OCI-LY3 (cell line): ENCODE results near the gene WWOX.

Experiments used
- H2AFZ ChIP-seq: fragments of 200-600, 300-600 bp; shearing (Covaris generic); 2 replicates; pipeline ENCODE4 v1.6.0; 2014; ENCODE audit warnings: antibody characterized with exemption, low read depth, low read length
- H3K27ac ChIP-seq: fragments of 200-600, 300-600 bp; sonication (generic); 2 replicates; pipeline ENCODE4 v1.5.1; 2014; ENCODE audit warnings: mild to moderate bottlenecking, low read length, moderate library complexity, mixed read lengths
- H3K27me3 ChIP-seq: fragments of 200-600, 300-600 bp; sonication (generic); 2 replicates; pipeline ENCODE4 v1.6.1; 2014; ENCODE audit warnings: low read depth, low read length, mixed read lengths
- H3K36me3 ChIP-seq: fragments of 200-600, 300-600 bp; sonication (generic); replicated peaks from 2 replicates; pipeline ENCODE3; 2014; ENCODE audit warnings: low read depth, low read length, mixed read lengths
- H3K4me1 ChIP-seq: fragments of 300-600, 200-600 bp; sonication (generic); 2 replicates; pipeline ENCODE4 v1.6.1; 2014; ENCODE audit warnings: low read length, mixed read lengths
- H3K4me2 ChIP-seq: fragments of 200-600, 300-600 bp; sonication (generic); 2 replicates; pipeline ENCODE4 v1.6.1; 2014; ENCODE audit warnings: low read length, mixed read lengths
- H3K4me3 ChIP-seq: fragments of 300-600, 200-600 bp; sonication (generic); 2 replicates; pipeline ENCODE4 v1.5.1; 2014; ENCODE audit warnings: antibody characterized with exemption, mild to moderate bottlenecking, low read length, moderate library complexity
- H3K79me2 ChIP-seq: fragments of 300-600, 200-600 bp; shearing (Covaris generic); 2 replicates; pipeline ENCODE4 v1.6.1; 2014; ENCODE audit warnings: mild to moderate bottlenecking, low read length, mixed read lengths
- H3K9ac ChIP-seq: fragments of 300-600, 200-600 bp; shearing (Covaris generic); 2 replicates; pipeline ENCODE4 v1.6.0; 2014; ENCODE audit warnings: mild to moderate bottlenecking, low read length, moderate library complexity
- H3K9me3 ChIP-seq: fragments of 200-600, 300-600 bp; shearing (Covaris generic); 2 replicates; pipeline ENCODE4 v1.6.1; 2014; ENCODE audit warnings: low read length, mixed read lengths; ENCODE audit not compliant: insufficient read depth
- H4K20me1 ChIP-seq: fragments of 200-600, 300-600 bp; sonication (generic); 2 replicates; pipeline ENCODE4 v1.6.1; 2016; ENCODE audit warnings: low read length, mixed read lengths; ENCODE audit not compliant: insufficient read depth
- CTCF ChIP-seq: fragments of 200-600, 300-600 bp; sonication (generic); IDR thresholded peaks from 2 replicates; pipeline ENCODE4 v1.5.1; 2014; ENCODE audit warnings: antibody characterized with exemption, low read length, low read depth
- EZH2phosphoT487 ChIP-seq: fragments of 200-600 bp; shearing (Covaris generic); IDR thresholded peaks from 2 replicates; pipeline ENCODE4 v1.6.1; 2018; ENCODE audit warnings: antibody characterized with exemption, mixed run types, low read depth

WWOX gene

DNA sequence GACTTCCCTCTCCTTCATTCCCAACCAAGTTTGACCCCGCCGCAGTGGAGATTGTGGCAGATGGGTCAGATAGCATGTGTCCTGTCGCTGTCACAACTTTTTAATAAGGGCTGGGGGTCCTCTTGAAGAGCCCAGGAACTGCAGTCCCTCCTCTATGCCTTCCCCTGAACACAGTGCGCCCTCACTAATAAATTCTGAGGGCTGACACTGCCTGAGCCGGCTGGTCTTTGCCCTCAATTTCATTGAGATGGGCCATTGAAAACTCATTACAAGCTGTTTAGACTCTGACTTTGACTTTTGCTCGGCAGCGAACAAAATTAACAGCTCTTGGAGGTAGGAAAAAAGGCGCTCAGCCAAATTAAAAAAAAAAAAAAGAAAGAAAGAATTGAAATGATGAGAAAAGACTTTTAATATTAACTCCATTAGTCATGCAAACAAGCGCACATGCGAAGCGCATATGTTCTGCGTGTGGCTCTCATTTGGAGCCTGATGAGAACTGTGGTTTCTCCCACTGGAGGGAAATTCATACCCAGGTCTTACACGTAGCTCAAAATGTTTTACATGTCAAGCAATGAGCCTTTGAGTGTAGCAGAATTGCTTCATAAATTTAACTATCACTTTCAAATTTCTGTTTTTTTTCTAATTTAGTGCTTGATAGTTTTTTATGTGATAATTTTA, 704.7 kb downstream of the WWOX start:
- Histone ChIP-seq H2AFZ (no peak overlapping the region), H3K27me3 (no peaks in the 10 kb centered on the region; the same call in 1 of the 2 replicates), H3K9ac (no peak overlapping the region), H3K4me1 (no peaks in the 10 kb centered on the region), H3K9me3 (no peaks in the 10 kb centered on the region), H3K79me2 (no peaks in the 10 kb centered on the region), H3K4me2 (no peak overlapping the region), H3K27ac (no peak overlapping the region), H4K20me1 (no peaks in the 10 kb centered on the region), H3K36me3 (no peaks in the 10 kb centered on the region), H3K4me3 (no peak overlapping the region)
- TF ChIP-seq CTCF: no peak
- no peak for TF ChIP-seq EZH2phosphoT487

- Histone ChIP-seq H3K9me3 (no peaks in the 10 kb centered on the region), H2AFZ (no peak overlapping the region), H3K27me3 (no peaks in the 10 kb centered on the region; the same call in 1 of the 2 replicates), H3K9ac (no peak overlapping the region), H3K4me2 (no peak overlapping the region), H3K27ac (no peak overlapping the region), H3K4me3 (no peak overlapping the region), H3K36me3 (no peaks in the 10 kb centered on the region), H3K4me1 (no peaks in the 10 kb centered on the region), H4K20me1 (no peaks in the 10 kb centered on the region), H3K79me2 (no peaks in the 10 kb centered on the region)
- no peak for TF ChIP-seq CTCF
- TF ChIP-seq EZH2phosphoT487: no peak
These were observed 706.1 kb downstream of the WWOX start for GRCh38 chr16:78805556-78805955.

- H3K79me2 ChIP-seq: no peaks in the 10 kb centered on the region
- no peak overlapping the region for H2AFZ ChIP-seq
- H3K36me3 ChIP-seq: no peaks in the 10 kb centered on the region
- no peaks in the 10 kb centered on the region for H3K9me3 ChIP-seq
- H3K27ac ChIP-seq: no peak overlapping the region
- H3K9ac ChIP-seq: no peak overlapping the region
- no peak overlapping the region for H3K4me3 ChIP-seq
- H3K4me1 ChIP-seq: no peaks in the 10 kb centered on the region
- H3K4me2 ChIP-seq: no peak overlapping the region
- TF ChIP-seq CTCF: no peak
- TF ChIP-seq EZH2phosphoT487: no peak
- no peaks in the 10 kb centered on the region for H3K27me3 ChIP-seq
- no peaks in the 10 kb centered on the region for H4K20me1 ChIP-seq
These were observed 711.8 kb downstream of the WWOX start for GRCh38 chr16:78811247-78811646.

GRCh38 chr16:78812582-78812981, 713.1 kb downstream of the WWOX start:
- Histone ChIP-seq H3K4me2 (no peak overlapping the region), H4K20me1 (no peaks in the 10 kb centered on the region), H3K4me3 (no peak overlapping the region), H3K79me2 (no peaks in the 10 kb centered on the region), H3K9ac (no peak overlapping the region), H3K4me1 (no peaks in the 10 kb centered on the region), H3K9me3 (no peaks in the 10 kb centered on the region), H3K27ac (no peak overlapping the region), H3K36me3 (no peaks in the 10 kb centered on the region), H3K27me3 (no peaks in the 10 kb centered on the region), H2AFZ (no peak overlapping the region)
- TF ChIP-seq EZH2phosphoT487 (no peak), CTCF (no peak)
